DND-41 (cell line): Measurements from ENCODE around the gene SLC30A1.

Experiments used
- CTCF ChIP-seq: IDR thresholded peaks from 2 replicates; pipeline ENCODE4 v1.5.1; 2012; ENCODE audit warnings: borderline replicate concordance, low read length, moderate library complexity, mild to moderate bottlenecking; ENCODE audit not compliant: poor library complexity, severe bottlenecking; ENCODE audit errors: extremely low read depth
- EZH2 ChIP-seq: IDR thresholded peaks from 3 replicates; pipeline ENCODE4 v1.6.1; 2012; ENCODE audit warnings: borderline replicate concordance, low read depth, mild to moderate bottlenecking, moderate library complexity, low read length, inconsistent platforms; ENCODE audit not compliant: severe bottlenecking

GRCh38 chr1:211535346-211535745 is 43.6 kb downstream of the SLC30A1 start:
- TF ChIP-seq CTCF (no peak), EZH2 (no peak)
